Caco-2 (cell line): ENCODE measurements around the gene HIVEP3. TPM values are rescaled to one million over a fixed set of nuclear protein-coding genes. Genes with fewer than 3 reads are reported as not detected.

ENCODE experiments used
- BruUV-seq: library from RNA; stranded (reverse); fragments of 400-500 nt; replicated peaks from 2 replicates; lab custom pipeline; 2021; lab: Mats Ljungman, UMichigan
- CTCF ChIA-PET: fragments of 300-600 bp; sonication (Branson Sonifier 250); formaldehyde crosslinking; loops from one replicate; lab custom pipeline; 2022; ENCODE audit warnings: antibody characterized with exemption; lab: Charles Lee
- POLR2A ChIA-PET: fragments of 300-600 bp; sonication (Branson Sonifier 250); formaldehyde crosslinking; loops from one replicate; lab custom pipeline; 2022; ENCODE audit warnings: antibody characterized with exemption; lab: Charles Lee
- DNase-seq, 2 experiments: peaks; one replicate each; pipeline versions ENCODE4 v3.0.0 to v3.0.0-alpha.2; 2020 to 2022
- H3K27me3 ChIP-seq: replicated peaks from 2 replicates; pipeline ENCODE4 v1.6.0; 2011; ENCODE audit warnings: low read length; ENCODE audit not compliant: control insufficient read depth, insufficient read depth
- H3K36me3 ChIP-seq: 2 replicates; pipeline ENCODE4 v1.5.1; 2011; ENCODE audit warnings: low read length; ENCODE audit not compliant: control insufficient read depth, insufficient read depth
- H3K4me1 ChIP-seq: fragments of 250-450 bp; sonication (Bioruptor Pico); 2 replicates; pipeline ENCODE4 v1.5.1; 2020; ENCODE audit warnings: mild to moderate bottlenecking
- H3K4me3 ChIP-seq: 2 replicates; pipeline ENCODE4 v1.5.1; 2011; ENCODE audit warnings: low read depth, mild to moderate bottlenecking, control low read depth, low read length
- H3K9me3 ChIP-seq: fragments of 250-450 bp; sonication (Bioruptor Pico); 2 replicates; pipeline ENCODE4 v1.5.1; 2020; ENCODE audit warnings: mild to moderate bottlenecking, moderate library complexity
- H3K27ac Mint-ChIP-seq: one replicate; pipeline ENCODE4 v1.8.0; 2022; ENCODE audit warnings: mixed read lengths; ENCODE audit not compliant: unreplicated experiment
- H3K27me3 Mint-ChIP-seq: one replicate; pipeline ENCODE4 v1.8.0; 2022; ENCODE audit warnings: mixed read lengths; ENCODE audit not compliant: insufficient read depth, unreplicated experiment
- H3K36me3 Mint-ChIP-seq: one replicate; pipeline ENCODE4 v1.8.0; 2022; ENCODE audit warnings: mild to moderate bottlenecking, mixed read lengths; ENCODE audit not compliant: insufficient read depth, unreplicated experiment
- H3K4me1 Mint-ChIP-seq: one replicate; pipeline ENCODE4 v1.8.0; 2022; ENCODE audit warnings: low read depth, mixed read lengths; ENCODE audit not compliant: unreplicated experiment
- H3K4me3 Mint-ChIP-seq: one replicate; pipeline ENCODE4 v1.8.0; 2022; ENCODE audit warnings: mild to moderate bottlenecking, moderate library complexity, mixed read lengths; ENCODE audit not compliant: unreplicated experiment
- H3K9me3 Mint-ChIP-seq: one replicate; pipeline ENCODE4 v1.8.0; 2022; ENCODE audit warnings: mixed read lengths; ENCODE audit not compliant: unreplicated experiment
- intact Hi-C: fragments of 100-400 bp; cut with micrococcal nuclease; formaldehyde crosslinking; loops from one replicate; pipeline ENCODE4 v1.10.0; 2022; ENCODE audit not compliant: unreplicated experiment
- total RNA-seq: library from RNA; stranded (reverse); gene quantifications from 2 replicates; pipeline ENCODE4 v1.2.3, GENCODE V29; 2022
- TF ChIP-seq, protein P1 (sequence below), 2 experiments: fragments of 200-600 bp in 1 of 2; IDR thresholded peaks; 1 replicate in 1 of 2; 2 replicates in 1 of 2; pipeline versions ENCODE4 v1.5.1 to v1.8.0; 2011 to 2022; ENCODE audit warnings: antibody characterized with exemption in 1 of 2, control low read depth in 1 of 2, inconsistent platforms in 1 of 2, low read depth in 1 of 2, low read length in 1 of 2, mild to moderate bottlenecking in 1 of 2, moderate library complexity in 1 of 2; ENCODE audit not compliant: insufficient read depth in 1 of 2, severe bottlenecking in 1 of 2, unreplicated experiment in 1 of 2

The HIVEP3 gene
- total RNA-seq, 1 experiment from 2014 or later = 0.25 TPM

DNA sequence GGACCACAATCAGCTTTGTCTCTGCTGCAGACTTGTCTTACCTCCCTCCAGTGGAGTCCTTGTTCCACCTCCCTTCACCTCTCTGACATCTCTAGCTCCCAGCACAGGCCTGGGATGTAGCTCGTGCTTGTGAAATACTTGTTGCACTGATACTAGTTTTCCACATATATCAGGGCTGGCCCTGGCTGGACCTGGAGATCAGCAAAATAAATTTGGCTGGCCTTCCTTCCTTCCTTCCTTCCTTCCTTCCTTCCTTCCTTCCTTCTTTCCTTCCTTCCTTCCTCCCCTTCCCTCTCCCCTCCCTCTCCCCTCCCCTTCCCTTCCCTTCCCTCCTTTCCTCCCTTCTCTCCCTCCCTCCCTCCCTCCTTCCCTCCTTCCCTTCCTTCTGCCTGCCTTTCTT lies 196.5 kb downstream of the HIVEP3 start:
- Mint-ChIP-seq H3K4me3 (no peak overlapping the region), H3K36me3 (no peaks in the 10 kb centered on the region), H3K4me1 (no peaks in the 10 kb centered on the region), H3K27ac (no peak overlapping the region), H3K27me3 (peaks cover 7% of the 10 kb centered on the region), H3K9me3 (no peaks in the 10 kb centered on the region)
- CTCF ChIA-PET = no interaction called here
- Histone ChIP-seq H3K4me1 (no peaks in the 10 kb centered on the region), H3K9me3 (no peaks in the 10 kb centered on the region), H3K36me3 (no peaks in the 10 kb centered on the region), H3K4me3 (no peak overlapping the region), H3K27me3 (no peaks in the 10 kb centered on the region)
- intact Hi-C loops = no loop called here
- BruUV-seq = no TSS peak
- TF ChIP-seq, protein P1, sequence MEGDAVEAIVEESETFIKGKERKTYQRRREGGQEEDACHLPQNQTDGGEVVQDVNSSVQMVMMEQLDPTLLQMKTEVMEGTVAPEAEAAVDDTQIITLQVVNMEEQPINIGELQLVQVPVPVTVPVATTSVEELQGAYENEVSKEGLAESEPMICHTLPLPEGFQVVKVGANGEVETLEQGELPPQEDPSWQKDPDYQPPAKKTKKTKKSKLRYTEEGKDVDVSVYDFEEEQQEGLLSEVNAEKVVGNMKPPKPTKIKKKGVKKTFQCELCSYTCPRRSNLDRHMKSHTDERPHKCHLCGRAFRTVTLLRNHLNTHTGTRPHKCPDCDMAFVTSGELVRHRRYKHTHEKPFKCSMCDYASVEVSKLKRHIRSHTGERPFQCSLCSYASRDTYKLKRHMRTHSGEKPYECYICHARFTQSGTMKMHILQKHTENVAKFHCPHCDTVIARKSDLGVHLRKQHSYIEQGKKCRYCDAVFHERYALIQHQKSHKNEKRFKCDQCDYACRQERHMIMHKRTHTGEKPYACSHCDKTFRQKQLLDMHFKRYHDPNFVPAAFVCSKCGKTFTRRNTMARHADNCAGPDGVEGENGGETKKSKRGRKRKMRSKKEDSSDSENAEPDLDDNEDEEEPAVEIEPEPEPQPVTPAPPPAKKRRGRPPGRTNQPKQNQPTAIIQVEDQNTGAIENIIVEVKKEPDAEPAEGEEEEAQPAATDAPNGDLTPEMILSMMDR (IDR thresholded peaks at IDR 0.05; ENCODE audit: insufficient read depth in 1 of 2, low read depth in 1 of 2, low read length in 1 of 2, severe bottlenecking in 1 of 2, unreplicated experiment in 1 of 2) = no peak
- no peak for DNase-seq
- POLR2A ChIA-PET = no interaction called here

DNA sequence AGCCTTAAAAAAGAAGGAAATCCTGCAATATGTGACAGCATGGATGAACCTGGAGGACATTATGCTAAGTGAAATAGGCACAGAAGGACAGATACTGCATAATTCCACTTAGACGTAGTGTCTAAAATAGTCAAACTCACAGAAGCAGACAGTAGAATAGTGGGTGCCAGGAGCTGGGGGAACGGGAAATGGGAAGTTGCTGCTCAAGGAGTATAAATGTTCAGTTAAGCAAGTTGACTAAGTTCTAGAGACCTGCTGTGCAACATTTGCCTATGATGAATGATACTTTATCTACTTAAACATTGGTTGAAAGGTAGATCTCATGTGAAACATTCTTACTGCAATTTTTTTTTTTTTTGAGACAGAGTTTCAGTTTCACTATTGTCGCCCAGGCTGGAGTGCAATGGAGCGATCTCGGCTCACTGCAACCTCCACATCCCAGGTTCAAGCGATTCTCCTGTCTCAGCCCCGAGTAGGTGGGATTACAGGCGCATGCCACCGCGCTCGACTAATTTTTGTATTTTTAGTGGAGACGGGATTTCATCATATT lies 197.8 kb downstream of the HIVEP3 start:
- Mint-ChIP-seq H3K4me1 (no peaks in the 10 kb centered on the region), H3K27me3 (peaks cover 7% of the 10 kb centered on the region), H3K36me3 (no peaks in the 10 kb centered on the region), H3K27ac (no peak overlapping the region), H3K4me3 (no peak overlapping the region), H3K9me3 (no peaks in the 10 kb centered on the region)
- ChIA-PET CTCF (no interaction called here), POLR2A (no interaction called here)
- no peak overlapping the region for H3K4me3 ChIP-seq
- intact Hi-C loops = no loop called here
- no peaks in the 10 kb centered on the region for H3K36me3 ChIP-seq
- H3K27me3 ChIP-seq = no peaks in the 10 kb centered on the region
- TF ChIP-seq, protein P1 (IDR thresholded peaks at IDR 0.05; ENCODE audit: insufficient read depth in 1 of 2, low read depth in 1 of 2, low read length in 1 of 2, severe bottlenecking in 1 of 2, unreplicated experiment in 1 of 2) = no peak
- no TSS peak for BruUV-seq
- H3K9me3 ChIP-seq = no peaks in the 10 kb centered on the region
- no peak for DNase-seq
- no peaks in the 10 kb centered on the region for H3K4me1 ChIP-seq

GRCh38 chr1:41719590-41719989 lies 199.1 kb downstream of the HIVEP3 start:
- Histone ChIP-seq H3K4me1 (no peaks in the 10 kb centered on the region), H3K27me3 (no peaks in the 10 kb centered on the region), H3K36me3 (no peaks in the 10 kb centered on the region), H3K9me3 (no peaks in the 10 kb centered on the region), H3K4me3 (no peak overlapping the region)
- Mint-ChIP-seq H3K9me3 (no peaks in the 10 kb centered on the region), H3K4me3 (no peak overlapping the region), H3K4me1 (no peaks in the 10 kb centered on the region), H3K27ac (no peak overlapping the region), H3K36me3 (no peaks in the 10 kb centered on the region), H3K27me3 (peaks cover 7% of the 10 kb centered on the region)
- CTCF ChIA-PET = no interaction called here
- POLR2A ChIA-PET = no interaction called here
- intact Hi-C loops = no loop called here
- BruUV-seq = no TSS peak
- DNase-seq = no peak
- TF ChIP-seq, protein P1 (IDR thresholded peaks at IDR 0.05; ENCODE audit: insufficient read depth in 1 of 2, low read depth in 1 of 2, low read length in 1 of 2, severe bottlenecking in 1 of 2, unreplicated experiment in 1 of 2) = no peak
